Measurements from ENCODE around the gene SPRYD4.
A peak's percentile ranks its signal among the peaks of the same experiment; 100 is the strongest.
"Not testable (repeated sequence)": the region's sequence is repeated elsewhere in the genome, so short reads cannot be mapped to it uniquely, and the experiment has no call there.

SPRYD4 gene

DNA sequence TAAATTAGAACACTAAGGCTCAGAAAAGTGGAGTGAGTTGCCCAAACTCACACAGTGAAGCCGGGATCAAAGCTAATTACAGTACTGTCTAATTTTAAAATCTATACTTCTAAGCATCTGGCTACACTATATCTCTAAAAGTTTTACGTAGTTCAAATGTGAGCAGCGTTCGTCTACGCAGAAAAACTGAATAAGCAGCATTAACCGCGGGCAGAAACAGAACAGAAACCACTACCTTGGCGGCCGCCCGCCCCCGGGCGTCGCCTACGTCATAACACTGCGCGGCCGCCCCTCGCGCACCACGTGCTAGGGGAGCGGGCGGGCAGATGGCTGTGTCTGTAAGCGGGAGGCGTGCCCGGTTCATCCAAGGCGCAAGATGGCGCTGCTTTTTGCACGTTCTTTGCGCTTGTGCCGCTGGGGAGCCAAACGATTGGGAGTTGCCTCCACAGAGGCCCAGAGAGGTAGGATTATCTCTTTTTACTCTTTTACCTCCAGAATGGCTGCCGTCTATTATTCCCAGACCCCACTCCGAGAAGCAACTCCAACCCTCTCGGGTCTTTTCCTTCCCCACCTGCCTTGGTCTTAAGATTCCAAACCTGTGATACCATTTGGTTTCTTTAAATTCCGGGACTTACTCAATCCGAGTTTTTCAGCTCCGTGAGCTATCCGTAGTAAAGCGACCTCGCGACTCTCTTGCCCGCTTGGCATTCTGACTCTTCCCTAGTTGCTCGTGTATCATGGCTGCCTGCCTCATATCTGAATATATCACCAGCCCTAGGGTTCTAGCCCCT lies at the start of gene SPRYD4:
Gene SPRYD4 (plus strand): TSS at position 363 of the 791 bp plus-strand sequence. CDS start 14 bp downstream, at position 377.
- DNase-seq, result peak; percentile 90 to 91

DNA sequence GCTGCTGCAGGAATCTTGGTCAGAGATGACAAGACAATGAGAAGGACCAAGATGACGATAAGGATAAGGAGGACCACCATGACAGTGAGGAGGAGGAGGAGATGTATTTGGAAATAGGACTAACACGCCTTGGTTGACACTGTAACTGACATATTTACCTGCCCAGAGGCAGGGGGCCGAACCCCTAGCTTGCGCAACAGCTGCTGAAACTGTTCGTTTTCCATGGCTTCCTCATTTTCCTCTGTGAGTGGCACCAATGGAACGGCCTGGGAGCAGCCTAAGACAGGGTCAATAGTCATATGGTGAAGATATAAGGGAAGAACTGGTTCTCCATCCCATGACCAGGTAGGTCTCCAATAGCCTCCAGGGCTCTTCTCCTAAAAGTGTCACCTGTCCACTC lies 48.0 kb upstream of the SPRYD4 start:
- no peak for DNase-seq

- DNase-seq, result no peak
These were observed 43.2 kb upstream of the SPRYD4 start for GRCh38 chr12:56425193-56425592.

DNA sequence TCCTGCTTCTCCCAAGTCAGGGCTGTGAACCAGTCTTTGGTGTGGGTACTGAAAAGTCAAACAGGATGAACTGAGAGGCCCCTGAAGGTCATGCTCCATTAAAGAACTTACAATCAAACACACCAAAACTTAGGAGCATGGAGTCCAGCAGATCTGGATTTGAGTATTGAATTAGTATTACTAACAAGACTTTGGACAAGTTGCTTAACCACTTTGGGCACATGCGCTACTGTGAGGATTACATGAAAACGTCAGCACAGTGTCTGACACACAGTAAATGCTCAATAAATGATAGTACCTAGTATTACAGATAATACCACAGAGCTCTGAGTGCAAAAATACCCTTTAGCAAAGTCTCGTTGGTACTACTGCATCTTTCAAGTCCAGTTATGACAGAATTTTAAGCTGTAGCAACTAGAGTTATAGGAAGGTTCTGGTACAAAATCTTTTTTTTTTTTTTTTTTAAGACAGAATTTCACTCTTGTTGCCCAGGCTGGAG lies 42.4 kb upstream of the SPRYD4 start:
- DNase-seq, result no peak

DNA sequence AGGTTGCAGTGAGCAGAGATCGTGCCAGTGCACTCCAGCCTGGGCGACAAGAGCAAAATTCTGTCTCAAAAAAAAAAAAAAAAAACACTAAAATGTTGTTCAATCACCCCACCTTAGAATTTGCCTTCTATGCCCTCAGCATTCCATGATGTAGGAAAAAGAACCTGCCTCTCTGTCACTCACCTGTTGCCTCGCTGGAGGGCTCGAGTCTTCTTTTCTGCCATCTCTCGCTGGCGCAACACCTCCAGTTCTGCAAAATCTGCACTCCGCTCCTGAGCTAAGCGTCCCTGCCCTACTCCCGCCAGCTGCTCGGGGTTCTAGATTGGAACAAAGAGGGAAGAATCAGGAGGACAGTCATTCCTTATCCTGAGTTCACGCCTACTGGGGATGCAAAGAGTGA lies 37.1 kb upstream of the SPRYD4 start:
- DNase-seq, result no peak

GRCh38 chr12:56431850-56432249 lies 36.5 kb upstream of the SPRYD4 start:
- DNase-seq, result no peak

- DNase-seq, result no peak
These were observed 33.5 kb upstream of the SPRYD4 start for GRCh38 chr12:56434828-56435227.

DNA sequence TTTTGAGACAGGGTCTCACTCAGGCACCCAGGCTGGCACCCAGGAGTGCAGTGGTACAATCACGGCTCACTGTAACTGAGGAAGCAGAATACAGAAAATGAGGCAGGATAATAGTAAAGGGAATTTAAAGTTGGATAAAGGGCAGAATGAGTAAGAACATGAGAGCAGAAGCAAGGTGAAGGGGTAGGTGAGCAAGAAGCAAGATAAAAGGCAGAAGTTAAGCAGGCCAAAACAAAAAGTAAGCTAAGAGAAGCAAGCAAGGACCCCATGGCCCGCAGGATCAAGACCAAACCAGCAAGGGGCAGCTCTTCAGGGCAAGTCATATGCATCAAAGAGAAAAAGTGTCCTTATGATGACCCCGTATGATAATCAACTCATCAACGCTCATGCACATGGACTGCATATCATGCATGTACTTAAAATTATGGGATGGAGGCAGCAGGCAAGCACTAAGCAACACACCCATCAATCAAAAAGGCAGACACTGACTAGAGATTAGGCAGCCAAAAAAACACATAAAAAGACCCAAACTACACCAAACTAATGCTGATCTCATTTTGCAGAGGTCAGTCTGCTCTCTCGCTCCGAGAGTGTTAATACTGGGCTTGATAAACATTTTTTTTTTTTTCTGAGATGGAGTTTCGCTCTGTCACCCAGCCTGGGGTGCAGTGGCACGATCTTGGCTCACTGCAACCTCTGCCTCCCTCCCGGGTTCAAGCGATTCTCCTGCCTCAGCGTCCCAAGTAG lies 30.8 kb upstream of the SPRYD4 start:
- DNase-seq, result no peak

DNA sequence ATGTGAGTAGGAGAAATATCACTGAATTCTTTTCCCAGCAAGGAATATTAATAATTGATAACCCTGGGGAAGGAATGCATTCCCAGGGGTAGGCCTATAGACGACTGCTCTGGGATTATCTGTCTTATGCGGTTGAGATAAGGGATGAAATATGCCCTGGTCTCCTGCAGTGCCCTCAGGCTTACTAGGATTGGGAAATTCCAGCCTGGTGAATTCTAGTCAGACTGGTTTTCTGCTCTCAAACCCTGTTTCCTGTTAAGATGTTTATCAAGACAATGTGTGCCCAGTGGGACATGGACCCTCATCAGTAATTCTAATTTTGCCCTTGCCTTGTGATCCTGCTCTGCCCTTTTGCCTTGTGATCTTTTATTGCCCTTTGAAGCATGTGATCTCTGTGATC lies 25.2 kb upstream of the SPRYD4 start:
- not testable (repeated sequence) for DNase-seq

GRCh38 chr12:56448860-56449621 lies 19.3 kb upstream of the SPRYD4 start, which contains the start of gene TIMELESS:
Gene TIMELESS, minus strand, starts transcription at chr12:56449426. Its CDS starts 15,256 bp downstream, at chr12:56434170.
- peak; percentile 90 to 93 for DNase-seq

GRCh38 chr12:56449622-56449984 lies 18.8 kb upstream of the SPRYD4 start:
- no peak for DNase-seq

DNA sequence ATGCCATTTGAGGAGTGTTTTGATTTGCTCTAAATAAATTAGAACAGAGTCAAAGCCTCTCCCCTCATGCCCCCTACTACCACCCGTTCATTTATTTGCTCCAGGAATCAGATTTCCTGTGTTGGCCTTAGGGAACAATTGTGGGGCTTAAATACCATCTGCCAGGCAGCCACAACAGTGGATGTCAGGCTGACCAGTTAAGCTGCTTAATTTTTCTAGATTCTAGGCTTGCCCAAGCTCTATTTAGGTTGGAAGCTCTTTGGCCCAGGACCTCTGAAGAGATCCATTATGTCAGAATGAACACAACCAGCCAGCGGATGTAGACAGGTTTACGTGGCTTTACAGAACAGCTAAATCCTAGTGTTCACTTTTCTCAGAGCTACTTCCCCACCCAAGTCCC lies 18.1 kb upstream of the SPRYD4 start:
- DNase-seq, result no peak

DNA sequence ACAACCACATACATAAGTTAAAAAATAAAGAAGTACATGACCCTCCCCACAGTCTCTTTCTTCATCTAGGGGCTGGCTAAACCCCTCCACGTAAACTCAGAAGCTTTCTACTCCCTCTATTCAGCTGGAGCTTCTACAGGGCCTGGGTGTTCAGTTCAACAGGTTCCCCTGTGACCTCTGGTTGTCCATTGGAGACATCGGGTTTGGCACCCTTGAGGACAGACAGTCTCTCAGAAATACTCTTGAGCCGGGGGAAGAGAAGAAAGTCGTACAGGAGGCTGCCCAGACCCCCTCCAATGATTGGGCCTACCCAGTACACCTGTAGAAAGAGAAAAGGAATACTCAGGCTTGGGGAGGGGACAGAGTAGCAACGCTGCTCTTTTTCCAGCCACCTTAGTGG lies 17.2 kb upstream of the SPRYD4 start:
- no peak for DNase-seq

- DNase-seq, result no peak
These were observed 13.8 kb upstream of the SPRYD4 start, which contains the start of gene MIP for GRCh38 chr12:56454557-56454956. Gene MIP, minus strand, starts transcription at chr12:56454657. Its CDS starts 44 bp downstream, at chr12:56454613.

- no peak for DNase-seq
These were observed 10.6 kb upstream of the SPRYD4 start for GRCh38 chr12:56457817-56458216.

DNA sequence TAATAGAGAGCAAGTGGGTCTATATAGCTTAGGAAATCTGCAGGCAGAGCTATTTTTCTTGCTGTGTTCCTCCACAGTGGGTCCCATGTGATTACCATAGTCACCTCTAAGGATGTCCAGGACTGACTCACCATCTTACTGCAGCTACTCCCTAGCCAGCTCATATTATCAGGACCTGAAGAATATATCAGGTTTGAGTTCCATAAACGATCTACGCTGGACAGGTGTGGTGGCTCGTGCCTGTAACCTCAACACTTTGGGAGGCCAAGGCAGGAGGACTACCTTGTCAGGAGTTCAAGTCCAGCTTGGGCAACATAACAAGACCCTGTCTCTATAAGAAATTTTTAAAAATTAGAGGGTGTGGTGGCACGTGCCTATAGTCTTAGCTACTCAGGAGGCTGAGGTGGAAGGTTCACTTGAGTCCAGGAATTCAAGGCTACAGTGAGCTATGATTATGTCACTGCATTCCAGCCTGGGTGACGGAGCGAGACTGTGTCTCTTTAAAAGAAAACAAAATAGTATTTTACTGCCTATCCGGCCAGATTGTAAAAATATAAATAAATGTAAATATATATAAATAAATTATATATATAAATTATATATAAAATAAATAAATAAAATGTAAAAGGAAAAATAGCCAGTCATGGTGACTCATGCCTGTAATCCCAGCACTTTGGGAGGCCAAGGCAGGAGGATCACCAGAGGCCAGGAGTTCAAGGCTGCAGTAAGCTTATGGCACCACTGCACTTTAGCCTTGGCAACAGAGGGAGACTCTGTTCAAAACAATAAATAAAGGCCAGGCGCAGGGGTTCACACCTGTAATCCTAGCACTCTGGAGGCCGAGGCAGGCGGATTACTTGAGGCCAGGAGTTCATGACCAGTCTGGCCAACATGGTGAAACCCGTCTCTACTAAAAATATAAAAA lies 6.9 kb upstream of the SPRYD4 start:
- DNase-seq, result no peak

- DNase-seq, result no peak
These were observed 5.8 kb upstream of the SPRYD4 start for GRCh38 chr12:56462565-56462964.

DNA sequence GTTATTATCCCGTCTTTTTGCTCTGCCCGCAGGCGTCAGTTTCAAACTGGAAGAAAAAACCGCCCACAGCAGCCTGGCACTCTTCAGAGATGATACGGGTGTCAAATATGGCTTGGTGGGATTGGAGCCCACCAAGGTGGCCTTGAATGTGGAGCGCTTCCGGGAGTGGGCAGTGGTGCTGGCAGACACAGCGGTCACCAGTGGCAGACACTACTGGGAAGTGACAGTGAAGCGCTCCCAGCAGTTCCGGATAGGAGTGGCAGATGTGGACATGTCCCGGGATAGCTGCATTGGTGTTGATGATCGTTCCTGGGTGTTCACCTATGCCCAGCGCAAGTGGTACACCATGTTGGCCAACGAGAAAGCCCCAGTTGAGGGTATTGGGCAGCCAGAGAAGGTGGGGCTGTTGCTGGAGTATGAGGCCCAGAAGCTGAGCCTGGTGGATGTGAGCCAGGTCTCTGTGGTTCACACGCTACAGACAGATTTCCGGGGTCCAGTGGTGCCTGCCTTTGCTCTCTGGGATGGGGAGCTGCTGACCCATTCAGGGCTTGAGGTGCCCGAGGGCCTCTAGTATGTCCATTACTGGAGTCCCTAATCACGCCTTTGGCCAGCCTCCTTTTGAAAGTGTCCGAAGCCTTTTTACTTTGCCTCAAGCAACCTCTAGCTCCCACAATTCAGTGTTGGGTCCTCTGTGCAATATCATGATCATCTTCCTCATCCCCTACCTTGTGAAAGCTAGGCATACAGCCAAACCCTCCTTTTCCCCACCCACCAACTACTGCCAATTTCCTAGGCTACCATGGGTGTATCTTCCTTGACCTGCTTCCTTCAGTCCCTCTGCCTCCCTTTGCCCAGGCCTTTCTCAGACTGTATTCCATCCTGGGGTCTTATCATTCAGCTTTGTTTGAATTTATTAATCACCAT lies 891 bp downstream of the SPRYD4 start:
- DNase-seq, result no peak

DNA sequence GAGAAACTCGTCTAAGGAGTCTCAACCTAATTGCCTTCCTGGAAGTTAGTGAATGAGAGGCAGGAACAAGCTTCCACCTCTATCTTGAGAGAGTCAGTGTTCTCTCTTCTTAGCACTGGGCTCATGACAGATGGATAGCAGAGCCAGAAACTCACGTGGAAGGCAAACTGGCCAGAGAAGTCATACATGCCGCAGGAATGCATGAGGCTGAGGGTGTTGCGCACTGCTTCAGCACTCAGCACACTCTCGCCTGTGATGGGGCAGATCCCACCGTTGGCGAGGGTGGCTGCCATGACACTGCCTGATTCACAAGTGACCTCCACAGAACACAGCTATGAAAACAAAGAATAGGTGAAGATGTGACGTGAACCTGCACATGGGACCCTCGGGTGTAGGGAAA lies 6.0 kb downstream of the SPRYD4 start:
- DNase-seq, result no peak

DNA sequence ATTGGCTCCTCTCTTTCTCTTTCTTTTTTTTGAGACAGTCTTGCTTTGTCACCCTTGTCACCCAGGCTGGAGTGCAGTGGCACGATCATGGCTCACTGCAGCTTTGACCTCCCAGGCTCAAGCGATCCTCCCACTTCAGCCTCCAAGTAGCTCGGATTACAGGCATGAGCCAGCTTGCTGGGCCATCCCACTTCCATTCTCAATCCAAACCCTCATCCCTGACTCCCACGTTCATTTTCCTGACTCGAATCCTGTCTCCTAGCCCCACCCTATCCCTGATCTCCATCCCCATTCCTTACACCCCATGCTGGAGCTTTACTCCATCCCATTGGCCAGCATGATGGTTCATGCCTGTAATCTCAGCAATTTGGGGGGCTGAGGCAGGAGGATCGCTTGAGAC lies 7.8 kb downstream of the SPRYD4 start:
- no peak for DNase-seq

DNA sequence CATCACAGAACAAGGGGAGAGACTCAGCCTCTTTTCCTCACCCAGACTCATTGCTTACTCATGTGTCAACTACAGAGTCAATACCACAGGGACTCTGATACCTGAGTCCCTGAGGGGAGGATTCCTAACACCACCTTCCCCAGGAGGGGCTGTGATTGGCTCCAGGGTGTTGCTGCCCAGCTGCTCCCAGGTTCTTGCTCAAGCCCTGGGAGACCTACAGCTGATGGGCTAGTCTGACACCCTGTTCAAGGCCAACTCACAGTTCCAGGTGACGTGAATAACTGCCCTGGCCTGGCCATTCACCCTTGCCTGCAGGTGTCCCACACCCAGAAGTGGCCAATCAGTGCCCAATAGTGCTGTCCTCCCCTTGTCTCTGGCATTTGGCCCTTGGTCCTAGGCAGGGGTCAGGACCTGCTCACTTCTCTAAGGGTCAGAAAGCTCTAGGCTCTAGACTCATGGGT lies 8.6 kb downstream of the SPRYD4 start:
- no peak for DNase-seq

All from hippocampal formation (tissue), 2 donors.